Esophagus squamous epithelium (tissue), 4 donors: ENCODE measurements around the gene TARS1.

Source experiments
- POLR2A ChIP-seq, 4 donors: fragments of 450-650 bp; IDR thresholded peaks; one replicate each; pipeline ENCODE4 v1.6.1; 2017; ENCODE audit warnings: antibody characterized with exemption in 4 of 4, mild to moderate bottlenecking in 4 of 4, moderate library complexity in 3 of 4
- TF ChIP-seq, protein P1 (sequence below), 6 experiments: fragments of 450-650 bp in 4 of 6; fragments of 200-600 bp in 2 of 6; sonication (generic) in 2 of 6; IDR thresholded peaks; one replicate each; pipeline ENCODE4 v1.5.1; 2016 to 2019; ENCODE audit warnings: antibody characterized with exemption in 6 of 6, mild to moderate bottlenecking in 4 of 6, moderate library complexity in 4 of 6

DNA sequence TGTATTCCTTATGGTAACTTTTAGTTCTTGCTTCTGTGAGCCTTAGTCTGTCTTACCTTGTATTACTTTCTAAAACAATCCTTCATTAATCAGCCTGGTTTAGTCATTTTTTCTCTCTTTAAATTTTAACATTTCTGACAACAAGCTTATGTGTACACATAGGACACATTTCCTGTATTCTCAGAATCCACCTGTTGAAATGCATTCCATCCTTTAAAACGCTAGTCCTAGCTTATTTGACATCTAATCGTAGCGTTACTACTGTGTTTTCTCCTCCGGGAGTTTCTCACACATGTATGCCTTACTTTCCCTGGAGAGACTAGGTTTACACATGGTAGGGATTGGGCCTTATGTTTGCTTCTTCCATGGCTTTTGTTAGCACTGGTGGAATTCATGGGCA lies 3.8 kb downstream of the TARS1 start:
- TF ChIP-seq, protein P1, sequence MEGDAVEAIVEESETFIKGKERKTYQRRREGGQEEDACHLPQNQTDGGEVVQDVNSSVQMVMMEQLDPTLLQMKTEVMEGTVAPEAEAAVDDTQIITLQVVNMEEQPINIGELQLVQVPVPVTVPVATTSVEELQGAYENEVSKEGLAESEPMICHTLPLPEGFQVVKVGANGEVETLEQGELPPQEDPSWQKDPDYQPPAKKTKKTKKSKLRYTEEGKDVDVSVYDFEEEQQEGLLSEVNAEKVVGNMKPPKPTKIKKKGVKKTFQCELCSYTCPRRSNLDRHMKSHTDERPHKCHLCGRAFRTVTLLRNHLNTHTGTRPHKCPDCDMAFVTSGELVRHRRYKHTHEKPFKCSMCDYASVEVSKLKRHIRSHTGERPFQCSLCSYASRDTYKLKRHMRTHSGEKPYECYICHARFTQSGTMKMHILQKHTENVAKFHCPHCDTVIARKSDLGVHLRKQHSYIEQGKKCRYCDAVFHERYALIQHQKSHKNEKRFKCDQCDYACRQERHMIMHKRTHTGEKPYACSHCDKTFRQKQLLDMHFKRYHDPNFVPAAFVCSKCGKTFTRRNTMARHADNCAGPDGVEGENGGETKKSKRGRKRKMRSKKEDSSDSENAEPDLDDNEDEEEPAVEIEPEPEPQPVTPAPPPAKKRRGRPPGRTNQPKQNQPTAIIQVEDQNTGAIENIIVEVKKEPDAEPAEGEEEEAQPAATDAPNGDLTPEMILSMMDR (IDR thresholded peaks at IDR 0.05), result no peak
- no peak for TF ChIP-seq POLR2A (IDR thresholded peaks at IDR 0.05)
